NCI-H446 treated with DMSO at 0.1 percent for 48 hours (cell line): ENCODE data around the gene RASSF5.
"Not testable (repeated sequence)": the region's sequence is repeated elsewhere in the genome, so short reads cannot be mapped to it uniquely, and the experiment has no call there.

Experiments
- DNase-seq: peaks from one replicate; lab custom pipeline; 2025; lab: John Stamatoyannopoulos, UW

RASSF5 gene

GRCh38 chr1:206570529-206570928, 63.2 kb downstream of the RASSF5 start:
- DNase-seq = no peak

GRCh38 chr1:206572835-206573234, 65.5 kb downstream of the RASSF5 start:
- DNase-seq = no peak

GRCh38 chr1:206573319-206573718, 66.0 kb downstream of the RASSF5 start:
- DNase-seq = no peak

GRCh38 chr1:206573762-206574161, 66.4 kb downstream of the RASSF5 start:
- no peak for DNase-seq

- DNase-seq = peak; percentile 38
These were observed 68.0 kb downstream of the RASSF5 start for GRCh38 chr1:206575165-206575893.

GRCh38 chr1:206575894-206576737, 68.8 kb downstream of the RASSF5 start:
- DNase-seq = no peak

GRCh38 chr1:206577626-206578025, 70.3 kb downstream of the RASSF5 start:
- no peak for DNase-seq

GRCh38 chr1:206578068-206578977, 71.0 kb downstream of the RASSF5 start:
- no peak for DNase-seq

- DNase-seq = no peak
These were observed 71.6 kb downstream of the RASSF5 start for GRCh38 chr1:206578978-206579374.

GRCh38 chr1:206579747-206580437, 72.6 kb downstream of the RASSF5 start:
- no peak for DNase-seq

- no peak for DNase-seq
These were observed 73.2 kb downstream of the RASSF5 start for GRCh38 chr1:206580438-206581113.

GRCh38 chr1:206581114-206581497, 73.8 kb downstream of the RASSF5 start:
- not testable (repeated sequence) for DNase-seq

- no peak for DNase-seq
These were observed 74.2 kb downstream of the RASSF5 start for GRCh38 chr1:206581571-206581981.

- no peak for DNase-seq
These were observed 75.2 kb downstream of the RASSF5 start for GRCh38 chr1:206582537-206582936.

- DNase-seq = no peak
These were observed 75.8 kb downstream of the RASSF5 start for GRCh38 chr1:206582971-206583706.

- peak; percentile 9 for DNase-seq
These were observed 76.6 kb downstream of the RASSF5 start for GRCh38 chr1:206583707-206584648.

- DNase-seq = no peak
These were observed 77.4 kb downstream of the RASSF5 start for GRCh38 chr1:206584683-206585082.

GRCh38 chr1:206586501-206587445, 79.4 kb downstream of the RASSF5 start:
- DNase-seq = no peak
